C1 segment of cervical spinal cord (tissue), 14 donors: ENCODE results near the gene BEX5.
A peak's percentile ranks its signal among the peaks of the same experiment; 100 is the strongest.
"Not testable (repeated sequence)": the region's sequence is repeated elsewhere in the genome, so short reads cannot be mapped to it uniquely, and the experiment has no call there.

Experiments
- DNase-seq, 14 donors: peaks; one replicate each; lab custom pipeline; 2025; lab: John Stamatoyannopoulos, UW

The BEX5 gene

GRCh38 chrX:102155806-102156179 lies at the start of gene BEX5:
TSS of gene BEX5 (minus strand) at chrX:102155977. CDS start at chrX:102154265, 1,712 bp downstream.
- DNase-seq: peak in 12 of 14 donors; percentile 14 to 85 (median 36)

DNA sequence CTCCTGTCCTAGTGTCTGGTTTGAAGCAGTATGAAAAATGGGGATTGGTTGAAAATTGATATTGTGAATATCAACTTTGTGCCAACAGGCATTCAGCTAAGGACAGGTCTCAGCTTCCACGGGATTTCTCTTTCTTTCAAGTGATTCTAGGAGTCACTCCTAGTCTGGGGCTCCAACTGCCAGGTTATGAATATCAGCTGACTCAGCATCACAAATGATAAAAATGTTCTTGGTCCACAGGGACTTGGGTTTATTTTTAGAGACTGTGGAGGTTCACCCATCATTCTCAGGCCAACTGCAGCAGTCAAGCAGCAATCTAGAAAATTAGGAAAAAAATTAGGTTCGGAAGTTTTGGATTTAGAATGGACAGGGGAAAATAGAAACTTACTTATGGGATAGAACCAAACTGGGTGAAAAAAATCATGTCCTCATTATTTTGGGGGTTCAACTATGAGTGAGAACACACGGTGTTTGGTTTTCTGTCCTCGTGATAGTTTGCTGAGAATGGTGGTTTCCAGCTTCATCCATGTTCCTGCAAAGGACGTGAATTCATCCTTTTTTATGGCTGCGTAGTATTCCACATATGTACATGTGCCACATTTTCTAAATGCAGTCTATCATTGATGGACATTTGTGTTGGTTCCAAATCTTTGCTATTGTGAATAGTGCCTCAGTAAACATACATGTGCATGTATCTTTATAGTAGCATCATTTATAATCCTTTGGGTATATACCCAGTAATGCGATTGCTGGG lies 30.4 kb upstream of the BEX5 start:
- no peak for DNase-seq

- DNase-seq: peak in 6 of 14 donors; percentile 3 to 42 (median 12)
These were observed 624 bp downstream of the BEX5 start for GRCh38 chrX:102154900-102155805.

GRCh38 chrX:102154218-102154860 lies 1.4 kb downstream of the BEX5 start:
- peak in 6 of 14 donors; percentile 0 to 30 (median 3) for DNase-seq

- peak in 5 of 14 donors; percentile 1 to 50 (median 6) for DNase-seq
These were observed 13.5 kb downstream of the BEX5 start, which contains the start of gene TCEAL6 for GRCh38 chrX:102142274-102142673. TSS of gene TCEAL6 (minus strand) at chrX:102142481.

- peak in 1 of 14 donors; percentile 0 for DNase-seq
These were observed 14.1 kb downstream of the BEX5 start for GRCh38 chrX:102141631-102142030.

DNA sequence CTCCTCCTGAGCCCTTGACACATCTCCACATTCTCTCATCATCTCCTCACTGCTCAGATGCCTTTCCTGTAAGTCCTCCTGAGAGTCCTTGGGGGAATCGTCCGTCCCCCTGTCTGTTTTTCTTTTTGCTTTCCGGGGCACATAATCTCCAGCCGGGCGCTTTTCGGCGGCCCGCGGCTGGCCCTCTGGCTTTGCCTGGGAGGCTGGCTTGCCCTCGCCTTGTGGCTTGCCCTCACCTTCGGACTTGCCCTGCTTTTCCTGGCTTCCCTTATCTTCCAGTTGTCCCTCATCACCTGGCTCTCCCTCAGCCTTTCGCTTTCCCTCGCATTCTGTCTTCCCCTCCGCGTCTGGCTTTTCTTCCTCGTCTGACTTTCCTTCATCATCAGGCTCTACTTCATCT lies 14.9 kb downstream of the BEX5 start:
- not testable (repeated sequence) for DNase-seq

DNA sequence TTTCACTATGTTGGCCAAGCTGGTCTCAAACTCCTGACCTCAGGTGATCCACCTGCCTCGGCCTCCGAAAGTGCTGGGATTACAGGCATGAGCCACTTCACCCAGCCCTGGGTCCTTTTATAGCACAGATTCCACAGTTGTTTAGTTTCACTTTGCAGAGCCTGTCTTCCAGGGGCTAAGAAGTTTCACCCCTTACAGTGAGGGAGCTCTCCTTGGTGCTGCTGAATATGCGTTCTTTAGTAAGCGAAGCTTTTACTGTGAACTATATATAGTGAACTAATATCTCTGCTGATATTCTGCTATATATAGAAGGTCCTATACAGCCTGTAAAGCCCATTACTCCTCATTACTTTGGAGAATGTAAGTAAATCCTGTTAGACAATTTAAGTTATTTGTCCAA lies 17.7 kb downstream of the BEX5 start:
- DNase-seq: no peak

GRCh38 chrX:102129473-102129872 lies 26.3 kb downstream of the BEX5 start:
- peak in 1 of 14 donors; percentile 7 for DNase-seq

- peak in 4 of 14 donors; percentile 1 to 10 (median 2) for DNase-seq
These were observed 28.9 kb downstream of the BEX5 start for GRCh38 chrX:102126863-102127262.

DNA sequence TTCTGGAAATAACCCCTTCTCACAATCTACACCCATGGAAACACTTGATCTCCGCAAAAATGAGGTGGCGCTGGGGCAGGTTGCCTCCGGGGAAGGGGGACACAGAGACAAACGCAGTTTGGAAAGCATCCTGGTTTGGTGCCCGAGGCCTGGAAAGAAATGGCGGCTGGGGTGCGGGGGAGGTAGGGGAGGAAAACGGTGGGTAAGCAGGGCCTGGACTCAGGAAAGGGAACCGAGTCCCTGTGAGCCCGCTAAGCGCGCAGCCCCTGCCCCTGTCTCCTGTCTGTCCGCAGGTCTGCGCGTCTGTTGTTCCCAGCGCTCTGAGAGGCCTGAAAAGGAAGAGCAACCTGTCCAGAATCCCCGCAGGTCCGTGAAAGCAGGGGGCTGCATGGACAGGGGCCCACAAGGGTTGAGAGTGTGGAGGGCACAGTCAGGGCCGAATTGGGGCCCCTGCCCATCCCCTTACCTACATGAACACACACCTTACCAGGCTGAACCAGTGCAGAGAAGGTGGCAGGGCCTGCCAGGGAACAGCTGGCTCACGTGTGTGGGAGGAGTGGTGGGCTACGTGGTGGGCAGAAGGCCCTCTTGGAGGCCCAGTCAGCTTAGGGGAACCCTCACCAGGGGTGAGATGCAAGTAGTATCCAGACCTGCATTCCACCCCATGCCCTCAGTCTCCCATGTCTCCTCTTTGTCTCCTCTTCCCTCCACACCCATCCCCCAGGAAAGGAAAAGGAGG lies 29.5 kb downstream of the BEX5 start:
- peak in 1 of 14 donors; percentile 16 for DNase-seq

DNA sequence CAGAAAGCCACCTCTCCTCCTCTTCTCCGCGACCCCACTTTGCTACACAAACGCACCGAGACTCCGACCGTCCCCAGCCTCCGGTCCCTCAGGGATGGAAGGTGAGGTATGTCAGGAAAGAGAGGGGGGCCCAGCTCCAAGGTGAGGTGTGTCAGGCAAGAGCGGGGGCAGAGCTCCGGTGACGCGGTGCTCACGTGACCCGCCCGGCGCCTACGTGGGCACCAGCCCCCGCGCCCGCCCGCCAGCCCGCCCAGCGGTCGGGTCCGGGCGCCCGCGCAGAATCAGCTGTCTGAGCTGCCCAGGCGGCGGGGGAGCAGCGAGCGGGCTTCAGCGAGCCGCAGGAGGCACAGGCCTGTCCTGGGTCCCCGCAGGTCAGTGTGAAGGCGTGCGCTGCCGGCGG lies 30.3 kb downstream of the BEX5 start, which contains the start of gene TCEAL2:
Gene TCEAL2 (plus strand): TSS at position 244 of the 400 bp plus-strand sequence. CDS start 1,152 bp downstream, outside the sequence.
- peak in 7 of 14 donors; percentile 3 to 70 (median 12) for DNase-seq

- not testable (repeated sequence) for DNase-seq
These were observed 30.8 kb downstream of the BEX5 start for GRCh38 chrX:102125014-102125413.

GRCh38 chrX:102115748-102116147 lies 40.0 kb downstream of the BEX5 start:
- no peak for DNase-seq

DNA sequence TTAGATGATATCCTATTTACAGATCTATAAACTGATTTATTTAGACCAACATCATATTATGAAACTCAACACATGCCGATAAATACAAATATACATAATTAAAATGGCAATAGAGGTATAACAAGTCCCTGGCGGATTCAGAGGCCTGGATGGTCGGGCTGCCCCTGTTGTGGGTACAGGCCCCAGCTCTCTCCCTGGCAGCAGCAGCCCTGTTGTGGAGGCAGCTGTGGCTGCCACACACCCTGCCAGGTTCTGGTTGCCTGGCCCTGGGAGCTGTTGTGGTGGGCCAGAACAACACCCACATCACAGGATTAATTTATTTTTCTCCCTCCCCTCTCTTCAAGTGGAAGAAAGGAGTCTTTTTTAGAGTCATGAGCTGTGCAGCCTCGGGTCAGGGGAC lies 42.4 kb downstream of the BEX5 start:
- DNase-seq: no peak
